ENCODE measurements around the gene VSIG10L.

The VSIG10L gene

DNA sequence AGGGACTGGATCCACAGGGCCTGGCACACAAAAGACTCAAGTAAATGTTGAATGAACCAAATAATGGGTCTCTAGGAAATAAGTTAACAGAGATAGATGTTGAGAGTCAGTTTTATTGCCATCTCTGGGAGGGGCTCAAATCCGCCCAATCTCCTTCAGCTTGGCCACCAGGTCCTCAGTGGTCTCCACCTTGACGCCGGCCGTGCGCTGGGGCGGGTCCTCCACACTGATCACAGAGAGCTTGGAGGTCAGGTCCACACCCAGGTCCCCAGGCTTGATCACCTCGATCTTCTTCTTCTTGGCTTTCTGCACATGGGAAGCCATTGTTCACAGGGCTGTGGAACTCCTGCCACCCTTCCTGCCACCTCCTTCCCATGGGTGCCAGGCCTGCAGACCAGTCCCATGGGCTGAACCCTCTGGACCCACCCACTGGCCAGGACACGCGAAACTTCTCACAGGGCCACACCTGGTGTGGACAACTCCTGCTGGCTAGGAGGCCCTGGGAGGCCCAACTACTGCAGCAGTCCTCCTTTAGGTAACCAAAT is 3.2 kb upstream of the VSIG10L start:
- H3K4me3 ChIP-seq (ENCODE audit: low read depth, low read length), result no peak overlapping the region
- no peak for DNase-seq (ENCODE audit: low read depth)
- TF ChIP-seq, protein P1, sequence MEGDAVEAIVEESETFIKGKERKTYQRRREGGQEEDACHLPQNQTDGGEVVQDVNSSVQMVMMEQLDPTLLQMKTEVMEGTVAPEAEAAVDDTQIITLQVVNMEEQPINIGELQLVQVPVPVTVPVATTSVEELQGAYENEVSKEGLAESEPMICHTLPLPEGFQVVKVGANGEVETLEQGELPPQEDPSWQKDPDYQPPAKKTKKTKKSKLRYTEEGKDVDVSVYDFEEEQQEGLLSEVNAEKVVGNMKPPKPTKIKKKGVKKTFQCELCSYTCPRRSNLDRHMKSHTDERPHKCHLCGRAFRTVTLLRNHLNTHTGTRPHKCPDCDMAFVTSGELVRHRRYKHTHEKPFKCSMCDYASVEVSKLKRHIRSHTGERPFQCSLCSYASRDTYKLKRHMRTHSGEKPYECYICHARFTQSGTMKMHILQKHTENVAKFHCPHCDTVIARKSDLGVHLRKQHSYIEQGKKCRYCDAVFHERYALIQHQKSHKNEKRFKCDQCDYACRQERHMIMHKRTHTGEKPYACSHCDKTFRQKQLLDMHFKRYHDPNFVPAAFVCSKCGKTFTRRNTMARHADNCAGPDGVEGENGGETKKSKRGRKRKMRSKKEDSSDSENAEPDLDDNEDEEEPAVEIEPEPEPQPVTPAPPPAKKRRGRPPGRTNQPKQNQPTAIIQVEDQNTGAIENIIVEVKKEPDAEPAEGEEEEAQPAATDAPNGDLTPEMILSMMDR (conservative IDR thresholded peaks at IDR 0.05; ENCODE audit: low read depth, low read length), result no peak

DNA sequence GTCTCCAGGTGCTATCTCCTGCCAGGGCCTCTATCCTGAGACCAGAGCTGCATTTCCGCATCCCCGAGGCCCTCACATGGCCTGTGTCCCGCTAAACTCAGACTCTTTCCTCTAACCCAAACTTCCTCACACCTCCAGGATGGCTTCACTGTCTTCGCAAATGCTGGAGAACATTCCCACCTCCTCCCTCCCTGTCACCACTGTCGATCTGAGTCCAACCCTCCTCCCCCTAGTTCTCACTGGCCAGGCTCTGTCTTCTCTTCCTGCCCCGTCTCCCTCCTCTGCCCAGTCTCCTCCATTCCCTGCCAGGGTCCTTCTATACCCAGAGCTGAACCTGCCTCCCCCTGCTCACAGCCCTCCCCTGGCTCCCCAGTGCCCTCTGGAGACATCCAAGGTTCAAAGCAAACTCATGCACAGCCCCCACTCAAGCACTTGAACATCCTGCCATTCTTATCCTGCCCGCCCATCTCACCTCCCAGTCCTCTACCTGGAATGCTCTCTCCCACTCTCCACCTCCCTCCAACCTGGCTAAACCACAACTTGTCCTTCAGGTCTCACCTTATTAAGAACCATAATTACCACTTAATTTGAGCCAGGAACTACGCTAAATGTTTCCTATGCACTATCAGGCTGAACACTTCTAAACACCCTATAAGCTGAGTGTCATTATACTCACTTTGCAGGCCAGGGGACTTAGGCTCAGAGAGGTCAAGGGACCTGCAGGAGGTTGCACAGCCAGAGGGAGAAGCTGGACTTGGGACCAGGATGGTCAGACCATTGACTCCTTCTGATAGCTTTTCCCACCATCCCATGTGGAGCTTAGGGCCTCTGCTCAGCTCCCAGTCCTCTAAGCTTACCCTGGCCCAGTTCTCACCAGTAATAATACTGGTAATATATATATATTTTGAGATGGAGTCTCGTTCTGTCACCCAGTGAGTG is 961 bp upstream of the VSIG10L start:
- TF ChIP-seq, protein P1 (conservative IDR thresholded peaks at IDR 0.05; ENCODE audit: low read depth, low read length), result no peak

DNA sequence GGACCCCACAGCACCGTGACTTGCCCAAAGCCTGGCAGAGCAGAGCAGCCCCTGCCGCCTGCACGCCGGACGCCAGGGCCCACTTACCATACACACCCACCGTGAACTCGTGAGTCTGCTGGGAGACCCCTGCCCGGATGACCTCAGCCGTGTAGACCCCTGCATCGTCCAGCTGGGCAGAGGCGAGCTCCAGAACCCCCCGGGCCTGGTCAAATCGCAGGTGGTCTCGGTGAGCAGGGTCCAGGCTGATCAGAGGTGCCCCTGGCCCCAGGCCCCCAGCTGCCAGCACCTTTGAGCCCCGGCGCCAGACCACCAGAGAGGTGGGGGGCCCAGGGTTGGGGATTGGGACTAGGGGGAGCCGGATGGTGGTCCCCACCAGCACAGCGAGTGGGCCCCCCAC is 873 bp downstream of the VSIG10L start:
- no peak overlapping the region for H3K4me3 ChIP-seq (ENCODE audit: low read depth, low read length)
- DNase-seq (ENCODE audit: low read depth), result no peak
- TF ChIP-seq, protein P1 (conservative IDR thresholded peaks at IDR 0.05; ENCODE audit: low read depth, low read length), result no peak

More for the DNA sequence above, 961 bp upstream of the VSIG10L start:
- no peak overlapping the region for H3K4me3 ChIP-seq (ENCODE audit: low read depth, low read length)
- DNase-seq (ENCODE audit: low read depth), result no peak

DNA sequence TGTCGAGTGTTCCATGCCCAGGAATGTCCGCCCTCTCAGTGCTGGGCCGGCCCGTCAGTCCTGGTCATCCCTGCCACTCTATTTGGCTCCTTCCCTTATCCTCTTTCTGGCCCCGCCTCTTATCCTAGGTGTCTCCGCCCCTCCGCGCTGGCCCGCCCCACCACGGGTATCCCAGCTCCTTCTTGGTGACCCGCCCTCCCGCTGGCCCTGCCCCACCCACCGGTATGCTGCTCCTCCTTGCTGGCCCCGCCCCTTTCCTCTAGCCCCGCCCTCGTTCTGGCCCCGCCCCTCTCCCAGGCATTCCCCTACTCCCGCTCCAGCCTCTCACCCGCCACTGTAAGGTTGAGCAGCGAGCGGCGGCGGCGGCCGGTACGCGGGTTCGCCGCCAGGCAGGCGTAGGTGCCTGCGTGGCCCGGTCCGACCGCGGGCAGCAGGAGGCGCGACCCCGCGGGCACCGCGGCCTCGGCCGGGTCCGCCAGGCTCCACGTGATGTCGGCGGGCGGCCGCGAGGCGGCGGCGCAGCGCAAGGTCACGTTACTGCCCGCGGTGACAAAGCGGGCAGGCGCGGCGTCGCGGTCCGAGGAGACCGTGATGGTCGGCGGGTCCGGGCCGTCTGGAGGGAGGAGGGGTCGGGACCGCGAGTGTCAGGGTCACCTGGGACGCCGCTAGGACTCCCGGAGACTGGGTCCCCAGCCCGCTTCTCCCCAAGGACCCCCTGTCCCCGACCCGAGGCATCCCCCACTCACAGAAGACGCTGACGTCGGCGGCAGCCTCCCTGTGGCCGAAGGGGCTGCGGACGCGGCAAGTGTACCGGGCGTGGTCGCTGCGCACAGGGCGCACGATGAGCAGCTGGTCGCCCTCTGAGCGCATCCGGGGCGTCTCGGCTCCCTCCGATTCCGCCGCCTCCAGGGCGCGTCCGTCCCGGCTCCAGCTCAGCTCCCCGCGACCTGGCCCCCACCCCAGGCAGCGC is 2.0 kb downstream of the VSIG10L start:
- TF ChIP-seq, protein P1 (conservative IDR thresholded peaks at IDR 0.05; ENCODE audit: low read depth, low read length), result no peak
- DNase-seq (ENCODE audit: low read depth), result peak; percentile 99
- peak overlapping the region; percentile 76 for H3K4me3 ChIP-seq (ENCODE audit: low read depth, low read length)

DNA sequence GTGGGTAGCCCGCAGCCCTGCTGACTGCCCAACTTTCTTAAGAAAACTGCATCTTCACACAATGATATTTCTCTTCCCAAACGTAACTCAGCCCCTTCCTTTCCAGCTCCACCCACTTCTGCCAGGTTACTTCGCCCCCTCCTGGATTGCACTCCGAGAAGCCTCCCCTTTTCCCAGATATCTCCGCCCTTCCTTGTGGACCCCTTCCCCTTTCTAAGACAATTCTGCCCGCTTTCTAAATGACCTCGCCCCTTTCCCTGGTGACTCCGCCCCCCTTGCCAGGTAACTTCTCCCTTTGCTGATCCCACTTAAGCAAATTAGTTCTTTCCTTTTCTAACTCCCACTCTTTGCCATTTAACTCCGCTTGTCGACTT is 2.6 kb downstream of the VSIG10L start:
- DNase-seq (ENCODE audit: low read depth), result no peak
- peak overlapping the region; percentile 76 for H3K4me3 ChIP-seq (ENCODE audit: low read depth, low read length)
- TF ChIP-seq, protein P1 (conservative IDR thresholded peaks at IDR 0.05; ENCODE audit: low read depth, low read length), result peak; percentile 2

DNA sequence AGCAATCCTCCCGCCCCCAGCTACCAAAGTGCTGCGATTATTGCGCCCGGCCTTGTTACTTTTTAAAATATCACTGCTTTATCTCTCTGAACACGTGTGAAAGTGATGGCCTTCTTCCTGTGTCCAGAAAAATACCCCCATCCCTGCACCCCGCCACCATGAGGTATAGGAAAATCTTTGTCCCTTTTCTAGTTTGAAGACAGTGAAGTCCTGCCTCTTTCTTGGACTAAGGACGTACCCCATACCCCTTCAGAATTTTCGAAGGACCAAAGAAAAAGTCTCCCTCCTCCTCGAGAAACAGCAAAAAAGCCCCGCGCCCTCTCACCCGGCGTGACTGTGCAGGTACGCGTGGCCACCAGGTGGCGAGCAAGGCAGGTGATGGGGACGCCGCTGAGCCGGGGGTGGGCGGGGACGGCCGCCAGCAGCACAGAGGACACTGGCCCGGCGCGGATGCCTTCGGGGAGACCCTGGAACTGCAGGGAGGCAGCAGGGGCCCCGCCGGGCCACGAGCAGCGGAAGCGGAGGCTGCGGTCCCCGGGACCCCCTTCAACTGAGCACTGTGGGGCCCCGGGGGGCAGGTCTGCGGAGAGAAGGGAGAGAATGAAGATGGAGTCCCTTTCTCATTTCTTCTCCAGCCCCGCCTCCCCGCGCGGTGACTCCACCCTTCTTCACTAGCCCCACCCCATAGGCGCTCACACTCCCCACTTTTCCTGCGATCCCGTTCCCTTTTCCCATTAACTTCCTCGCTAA is 3.2 kb downstream of the VSIG10L start:
- H3K4me3 ChIP-seq (ENCODE audit: low read depth, low read length), result peak overlapping the region; percentile 76
- TF ChIP-seq, protein P1 (conservative IDR thresholded peaks at IDR 0.05; ENCODE audit: low read depth, low read length), result peak; percentile 82
- peak; percentile 78 for DNase-seq (ENCODE audit: low read depth)
